ENCODE measurements around the gene LAMA3. TPM values are rescaled to one million over a fixed set of nuclear protein-coding genes. Genes with fewer than 3 reads are reported as not detected.

LAMA3 gene
- polyA plus RNA-seq, 1 experiment = 0.32 TPM

DNA sequence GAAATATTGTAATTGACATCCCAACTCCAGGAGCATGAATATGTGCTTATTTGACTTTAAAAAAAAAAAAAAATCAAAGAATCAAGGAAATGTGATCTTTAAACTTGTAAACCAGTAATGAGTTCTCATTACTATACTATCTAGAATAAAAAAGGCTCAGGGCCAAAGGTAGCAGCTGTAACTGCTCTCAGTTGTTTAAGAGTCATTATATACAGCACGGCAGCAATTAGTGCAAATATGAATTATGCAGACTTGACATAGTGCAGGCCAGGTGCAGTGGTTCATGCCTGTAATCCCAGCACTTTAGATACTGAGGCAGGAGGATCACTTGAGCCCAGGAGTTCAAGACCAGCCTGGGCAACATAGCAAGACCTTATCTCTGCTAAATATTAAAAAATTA, 199.6 kb downstream of the LAMA3 start:
- TF ChIP-seq, protein P1, sequence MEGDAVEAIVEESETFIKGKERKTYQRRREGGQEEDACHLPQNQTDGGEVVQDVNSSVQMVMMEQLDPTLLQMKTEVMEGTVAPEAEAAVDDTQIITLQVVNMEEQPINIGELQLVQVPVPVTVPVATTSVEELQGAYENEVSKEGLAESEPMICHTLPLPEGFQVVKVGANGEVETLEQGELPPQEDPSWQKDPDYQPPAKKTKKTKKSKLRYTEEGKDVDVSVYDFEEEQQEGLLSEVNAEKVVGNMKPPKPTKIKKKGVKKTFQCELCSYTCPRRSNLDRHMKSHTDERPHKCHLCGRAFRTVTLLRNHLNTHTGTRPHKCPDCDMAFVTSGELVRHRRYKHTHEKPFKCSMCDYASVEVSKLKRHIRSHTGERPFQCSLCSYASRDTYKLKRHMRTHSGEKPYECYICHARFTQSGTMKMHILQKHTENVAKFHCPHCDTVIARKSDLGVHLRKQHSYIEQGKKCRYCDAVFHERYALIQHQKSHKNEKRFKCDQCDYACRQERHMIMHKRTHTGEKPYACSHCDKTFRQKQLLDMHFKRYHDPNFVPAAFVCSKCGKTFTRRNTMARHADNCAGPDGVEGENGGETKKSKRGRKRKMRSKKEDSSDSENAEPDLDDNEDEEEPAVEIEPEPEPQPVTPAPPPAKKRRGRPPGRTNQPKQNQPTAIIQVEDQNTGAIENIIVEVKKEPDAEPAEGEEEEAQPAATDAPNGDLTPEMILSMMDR (IDR thresholded peaks at IDR 0.05; ENCODE audit: low read depth, low read length) = no peak

DNA sequence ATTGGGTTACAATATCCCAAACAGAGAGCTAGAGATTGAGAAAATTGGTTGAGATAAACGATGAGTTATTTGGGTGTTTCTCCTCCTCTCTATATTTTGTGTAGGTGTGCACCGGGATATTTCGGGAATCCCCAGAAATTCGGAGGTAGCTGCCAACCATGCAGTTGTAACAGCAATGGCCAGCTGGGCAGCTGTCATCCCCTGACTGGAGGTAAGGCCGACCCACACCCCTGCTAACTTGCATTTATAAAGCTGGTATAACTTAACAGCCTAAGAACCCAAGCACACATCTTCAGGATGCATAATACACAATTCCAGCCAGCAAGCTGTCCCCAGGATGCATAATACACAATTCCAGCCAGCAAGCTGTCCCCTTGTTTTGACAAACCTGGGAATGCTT, 200.7 kb downstream of the LAMA3 start:
- Histone ChIP-seq H3K27me3 (ENCODE audit: control insufficient read depth, insufficient read depth, low read length) (peaks cover 8% of the 10 kb centered on the region), H3K9me3 (ENCODE audit: control insufficient read depth, insufficient read depth, low read length) (no peaks in the 10 kb centered on the region), H3K4me3 (ENCODE audit: low read depth, low read length) (no peak overlapping the region), H3K27ac (ENCODE audit: low read depth, low read length) (no peak overlapping the region)
- POLR2A ChIA-PET = no interaction called here
- CTCF ChIA-PET = interaction anchor here (2.9 kb wide), 1 partner anchor 29 kb away, joined by 9 read pairs; no protein-coding TSS in a partner anchor
- DNase-seq (ENCODE audit: low read depth, low spot score) = no peak
- TF ChIP-seq, protein P1 (IDR thresholded peaks at IDR 0.05; ENCODE audit: low read depth, low read length) = no peak

More for the DNA sequence above, 199.6 kb downstream of the LAMA3 start:
- no peaks in the 10 kb centered on the region for H3K9me3 ChIP-seq (ENCODE audit: control insufficient read depth, insufficient read depth, low read length)
- no peak for DNase-seq (ENCODE audit: low read depth, low spot score)
- no peak overlapping the region for H3K4me3 ChIP-seq (ENCODE audit: low read depth, low read length)
- no peak overlapping the region for H3K27ac ChIP-seq (ENCODE audit: low read depth, low read length)
- POLR2A ChIA-PET = no interaction called here
- CTCF ChIA-PET = interaction anchor here (2.9 kb wide), 1 partner anchor 30 kb away, joined by 9 read pairs; no protein-coding TSS in a partner anchor
- peaks cover 5% of the 10 kb centered on the region for H3K27me3 ChIP-seq (ENCODE audit: control insufficient read depth, insufficient read depth, low read length)

DNA sequence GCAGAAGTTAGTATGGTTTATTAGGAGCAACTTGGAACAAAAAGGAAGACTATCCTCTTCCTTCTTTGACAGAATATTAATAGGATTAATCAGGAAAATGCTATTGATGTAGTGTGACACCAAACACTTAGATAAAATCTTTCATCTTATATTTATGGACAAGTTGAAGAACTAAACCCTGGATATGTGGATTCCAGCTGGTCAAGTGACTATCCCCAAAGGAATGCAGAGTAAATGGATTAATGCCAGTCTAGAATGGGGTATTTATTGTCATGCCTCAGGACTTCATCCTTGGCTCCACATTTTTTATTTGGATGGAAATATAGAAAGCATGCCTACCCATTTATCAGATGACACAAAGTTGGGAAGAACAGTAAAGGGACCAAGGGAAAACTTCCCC, 201.3 kb downstream of the LAMA3 start:
- TF ChIP-seq, protein P1 (IDR thresholded peaks at IDR 0.05; ENCODE audit: low read depth, low read length) = no peak
- peaks cover 6% of the 10 kb centered on the region for H3K27me3 ChIP-seq (ENCODE audit: control insufficient read depth, insufficient read depth, low read length)
- no peak overlapping the region for H3K27ac ChIP-seq (ENCODE audit: low read depth, low read length)
- CTCF ChIA-PET = interaction anchor here (2.9 kb wide), 1 partner anchor 28 kb away, joined by 9 read pairs; no protein-coding TSS in a partner anchor
- POLR2A ChIA-PET = no interaction called here
- H3K4me3 ChIP-seq (ENCODE audit: low read depth, low read length) = no peak overlapping the region
- H3K9me3 ChIP-seq (ENCODE audit: control insufficient read depth, insufficient read depth, low read length) = no peaks in the 10 kb centered on the region
- no peak for DNase-seq (ENCODE audit: low read depth, low spot score)

DNA sequence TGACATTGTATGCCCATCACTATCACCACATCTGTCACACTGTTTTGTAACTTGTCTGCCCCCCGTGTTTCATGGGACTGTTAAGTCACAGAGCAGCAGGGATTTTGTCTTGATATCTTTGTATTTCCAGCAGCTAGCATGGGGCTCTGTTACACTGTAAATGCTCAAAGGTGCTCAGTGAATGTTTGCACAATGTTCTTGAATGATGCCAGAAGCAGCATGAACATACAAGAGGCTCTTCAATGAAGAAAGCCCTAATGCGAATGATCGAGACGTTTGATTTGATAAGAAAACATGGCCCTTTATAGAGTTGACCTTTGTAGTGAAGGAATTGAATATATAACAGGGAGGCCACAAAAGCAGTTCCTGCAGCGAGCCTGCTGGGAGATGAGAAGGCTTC, 204.4 kb downstream of the LAMA3 start:
- CTCF ChIA-PET = no interaction called here
- Histone ChIP-seq H3K27ac (ENCODE audit: low read depth, low read length) (no peak overlapping the region), H3K9me3 (ENCODE audit: control insufficient read depth, insufficient read depth, low read length) (no peaks in the 10 kb centered on the region), H3K27me3 (ENCODE audit: control insufficient read depth, insufficient read depth, low read length) (peaks cover 11% of the 10 kb centered on the region), H3K4me3 (ENCODE audit: low read depth, low read length) (no peak overlapping the region)
- DNase-seq (ENCODE audit: low read depth, low spot score) = no peak
- POLR2A ChIA-PET = no interaction called here
- TF ChIP-seq, protein P1 (IDR thresholded peaks at IDR 0.05; ENCODE audit: low read depth, low read length) = no peak

DNA sequence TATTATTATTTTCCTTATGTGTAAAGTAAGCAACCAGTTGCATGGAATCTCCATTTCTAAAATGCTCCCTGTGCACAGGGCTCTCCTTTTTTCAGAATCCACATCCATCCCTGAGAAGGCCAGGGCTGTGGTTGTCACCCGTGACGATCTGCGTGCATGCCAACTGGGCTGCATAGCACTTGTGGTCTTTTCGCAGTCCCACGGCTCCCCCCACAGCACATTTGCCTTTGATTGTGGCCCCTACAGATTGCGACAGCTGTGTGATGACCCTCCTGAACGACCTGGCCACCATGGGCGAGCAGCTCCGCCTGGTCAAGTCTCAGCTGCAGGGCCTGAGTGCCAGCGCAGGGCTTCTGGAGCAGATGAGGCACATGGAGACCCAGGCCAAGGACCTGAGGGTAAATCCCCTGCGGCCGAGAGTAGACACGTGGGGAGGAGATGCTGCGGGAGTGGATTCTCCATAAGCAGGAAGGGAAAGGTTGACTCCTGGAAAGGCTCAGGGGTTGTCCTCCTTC, 205.5 kb downstream of the LAMA3 start:
- no peak for DNase-seq (ENCODE audit: low read depth, low spot score)
- Histone ChIP-seq H3K27ac (ENCODE audit: low read depth, low read length) (no peak overlapping the region), H3K4me3 (ENCODE audit: low read depth, low read length) (no peak overlapping the region), H3K27me3 (ENCODE audit: control insufficient read depth, insufficient read depth, low read length) (peaks cover 15% of the 10 kb centered on the region), H3K9me3 (ENCODE audit: control insufficient read depth, insufficient read depth, low read length) (no peaks in the 10 kb centered on the region)
- CTCF ChIA-PET = no interaction called here
- TF ChIP-seq, protein P1 (IDR thresholded peaks at IDR 0.05; ENCODE audit: low read depth, low read length) = no peak
- POLR2A ChIA-PET = no interaction called here

Measured in AG04450 (cell line).